Activated CD4-positive, alpha-beta T cell treated with anti-CD3 and anti-CD28 coated beads, Interleukin-2, amount 10 ng/mL, durations not matched to agents 24 days and 14 days (primary cell): ENCODE measurements around the gene TRIM17. TPM values are rescaled to one million over a fixed set of nuclear protein-coding genes. Genes with fewer than 3 reads are reported as not detected.

Source experiments
- DNase-seq: peaks from one replicate; pipeline ENCODE4 v3.0.0; 2022
- H3K27ac Mint-ChIP-seq: one replicate; pipeline ENCODE4 v1.8.0; 2022; ENCODE audit warnings: mild to moderate bottlenecking, mixed read lengths
- H3K27me3 Mint-ChIP-seq: one replicate; pipeline ENCODE4 v1.8.0; 2022; ENCODE audit warnings: mixed read lengths
- H3K36me3 Mint-ChIP-seq: one replicate; pipeline ENCODE4 v1.8.0; 2022; ENCODE audit warnings: low read depth, mild to moderate bottlenecking, mixed read lengths
- H3K4me1 Mint-ChIP-seq: one replicate; pipeline ENCODE4 v1.8.0; 2021; ENCODE audit warnings: mixed read lengths
- H3K4me3 Mint-ChIP-seq: one replicate; pipeline ENCODE4 v1.8.0; 2022; ENCODE audit warnings: mild to moderate bottlenecking, moderate library complexity, mixed read lengths
- H3K9me3 Mint-ChIP-seq: one replicate; pipeline ENCODE4 v1.8.0; 2021; ENCODE audit warnings: mixed read lengths
- intact Hi-C: fragments of 100-400 bp; cut with micrococcal nuclease; formaldehyde crosslinking; loops from one replicate; pipeline ENCODE4 v1.15.1; 2023
- total RNA-seq: library from RNA; stranded (reverse); gene quantifications from 2 replicates; pipeline ENCODE4 v1.2.3, GENCODE V29; 2022

The TRIM17 gene
- total RNA-seq, 1 donor from 2014 or later = 2.8 TPM

DNA sequence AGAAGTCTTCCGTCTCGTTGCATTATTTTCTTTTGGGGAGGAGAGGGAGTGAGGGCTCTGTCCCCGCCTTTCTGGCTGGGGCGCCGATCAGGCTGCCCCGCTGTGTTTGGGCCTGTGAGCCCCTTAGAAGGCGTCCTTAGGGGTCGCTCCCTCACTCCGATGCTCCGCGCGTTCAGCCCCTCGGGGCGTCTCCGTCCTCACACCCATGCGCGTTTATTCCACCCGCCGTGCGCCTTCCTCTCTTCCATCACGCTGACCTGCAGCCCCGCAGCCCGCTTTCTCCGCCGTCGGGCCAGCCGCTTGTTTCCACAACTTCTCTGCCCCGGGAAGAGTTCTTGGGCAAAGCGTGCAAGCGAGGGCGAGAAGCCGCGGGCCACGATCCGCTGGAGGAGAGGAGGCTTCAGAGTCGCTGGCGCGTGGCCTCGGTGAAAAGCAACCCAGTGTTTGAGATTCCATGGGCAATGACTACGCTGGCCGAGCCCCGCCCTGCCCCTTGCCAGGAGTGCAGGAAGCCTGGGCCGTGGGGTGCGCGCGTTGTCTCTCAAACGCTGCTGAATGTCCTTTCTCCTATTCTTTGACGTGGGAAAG is 37.7 kb downstream of the TRIM17 start:
- H3K27ac Mint-ChIP-seq = peak overlapping the region; percentile 12
- H3K27me3 Mint-ChIP-seq = peaks cover 36% of the 10 kb centered on the region
- DNase-seq = no peak
- H3K4me1 Mint-ChIP-seq = peaks cover 6% of the 10 kb centered on the region
- peak overlapping the region; percentile 91 for H3K4me3 Mint-ChIP-seq
- H3K9me3 Mint-ChIP-seq = no peaks in the 10 kb centered on the region
- H3K36me3 Mint-ChIP-seq = no peaks in the 10 kb centered on the region
- intact Hi-C loops = loop anchor here (2.0 to 5.0 kb wide), 4 partner anchors 78 to 167 kb away; a partner anchor contains a TSS

DNA sequence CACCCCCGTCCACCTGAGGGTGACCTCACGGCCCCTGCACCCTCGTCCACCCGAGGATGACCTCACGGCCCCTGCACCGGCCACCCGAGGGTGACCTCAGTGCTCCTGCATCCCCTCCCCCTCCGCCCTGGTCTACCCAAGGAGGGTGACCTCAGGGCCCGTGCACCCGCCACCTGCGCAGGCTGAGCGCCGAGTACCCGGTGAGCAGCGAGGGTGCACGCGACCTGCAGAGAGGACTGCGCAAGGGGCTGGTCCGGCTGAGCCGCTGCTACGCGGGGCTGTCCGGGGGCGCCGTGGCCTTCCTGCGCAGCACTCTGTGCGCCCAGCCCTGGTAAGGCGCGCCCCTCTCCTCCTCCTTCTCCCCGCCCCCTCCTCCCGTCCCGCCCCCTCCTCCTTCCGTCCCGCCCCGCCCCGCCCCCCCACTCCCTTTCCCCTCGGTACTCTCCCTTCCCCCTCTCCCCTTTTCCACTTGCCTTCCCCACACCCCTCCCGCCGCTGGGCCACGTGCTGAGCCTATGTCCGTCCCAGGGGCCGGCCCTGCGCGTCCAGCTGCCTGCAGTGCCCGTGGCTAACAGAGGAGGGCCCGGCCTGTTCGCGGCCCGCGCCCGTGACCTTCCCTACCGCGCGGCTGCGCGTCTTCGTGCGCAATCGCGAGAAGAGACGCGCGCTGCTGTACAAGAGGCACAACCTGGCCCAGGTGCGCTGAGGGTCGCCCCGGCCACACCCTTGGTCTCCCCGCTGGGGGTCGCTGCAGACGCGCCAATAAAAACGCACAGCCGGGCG is 38.4 kb downstream of the TRIM17 start:
- peak; percentile 89 for DNase-seq
- Mint-ChIP-seq H3K27me3 (peaks cover 34% of the 10 kb centered on the region), H3K9me3 (no peaks in the 10 kb centered on the region), H3K4me1 (peaks cover 6% of the 10 kb centered on the region), H3K36me3 (no peaks in the 10 kb centered on the region), H3K27ac (no peak overlapping the region), H3K4me3 (peak overlapping the region; percentile 91)
- intact Hi-C loops = loop anchor here (2.0 to 5.0 kb wide), 4 partner anchors 79 to 166 kb away; a partner anchor contains a TSS

DNA sequence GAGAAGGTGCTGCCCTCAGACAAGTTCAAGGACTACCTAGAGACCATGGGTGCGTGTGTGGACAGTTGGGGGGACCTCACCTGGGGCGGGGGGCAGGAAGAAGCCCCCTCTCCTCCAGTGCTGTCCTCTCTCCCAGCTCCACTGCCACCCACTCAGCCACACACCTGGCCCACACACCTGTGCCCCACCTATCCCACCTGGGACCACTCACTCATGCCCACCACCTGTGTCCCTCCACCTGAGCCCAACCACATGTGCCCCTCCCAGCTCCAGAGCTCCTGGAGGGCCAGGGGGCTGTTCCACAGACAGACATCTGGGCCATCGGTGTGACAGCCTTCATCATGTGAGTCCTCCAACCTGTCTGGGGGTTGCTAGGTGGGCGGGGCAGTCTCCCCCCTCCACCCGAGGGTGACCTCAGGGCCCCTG is 39.0 kb downstream of the TRIM17 start:
- DNase-seq = no peak
- H3K27ac Mint-ChIP-seq = no peak overlapping the region
- H3K4me3 Mint-ChIP-seq = peak overlapping the region; percentile 22
- H3K27me3 Mint-ChIP-seq = peaks cover 29% of the 10 kb centered on the region
- H3K36me3 Mint-ChIP-seq = no peaks in the 10 kb centered on the region
- peaks cover 6% of the 10 kb centered on the region for H3K4me1 Mint-ChIP-seq
- H3K9me3 Mint-ChIP-seq = no peaks in the 10 kb centered on the region
- intact Hi-C loops = loop anchor here (2.0 to 5.0 kb wide), 4 partner anchors 79 to 165 kb away; a partner anchor contains a TSS

DNA sequence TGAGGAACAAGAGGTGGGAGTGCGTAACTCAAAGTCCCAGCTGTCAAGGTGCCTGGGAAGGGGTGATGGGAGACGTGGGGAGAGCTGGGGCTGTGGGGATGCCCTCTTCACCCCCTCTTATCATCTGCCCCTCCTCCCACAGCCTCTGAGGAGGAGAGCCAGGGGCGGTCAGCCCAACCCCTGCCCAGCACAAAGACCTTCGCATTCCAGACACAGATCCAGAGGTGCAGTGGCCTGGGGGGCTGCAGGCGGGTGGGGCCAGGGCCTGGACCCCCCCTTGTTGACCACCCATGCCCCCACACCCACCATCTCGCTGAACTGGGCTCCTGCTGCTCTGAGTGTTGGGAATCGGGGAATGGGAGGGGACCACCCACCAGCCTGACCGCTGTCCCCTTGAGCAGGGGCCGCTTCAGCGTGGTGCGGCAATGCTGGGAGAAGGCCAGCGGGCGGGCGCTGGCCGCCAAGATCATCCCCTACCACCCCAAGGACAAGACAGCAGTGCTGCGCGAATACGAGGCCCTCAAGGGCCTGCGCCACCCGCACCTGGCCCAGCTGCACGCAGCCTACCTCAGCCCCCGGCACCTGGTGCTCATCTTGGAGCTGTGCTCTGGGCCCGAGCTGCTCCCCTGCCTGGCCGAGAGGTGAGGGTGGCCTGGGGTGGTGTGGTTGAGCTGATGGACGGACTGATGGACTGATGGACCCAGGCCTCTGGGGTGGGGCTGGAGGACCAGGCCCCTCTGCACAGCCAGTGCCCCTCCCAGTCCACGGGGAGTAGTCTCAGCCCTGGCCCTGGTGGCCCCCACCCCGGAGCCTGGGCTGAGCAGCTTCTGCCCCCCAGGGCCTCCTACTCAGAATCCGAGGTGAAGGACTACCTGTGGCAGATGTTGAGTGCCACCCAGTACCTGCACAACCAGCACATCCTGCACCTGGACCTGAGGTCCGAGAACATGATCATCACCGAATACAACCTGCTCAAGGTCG is 39.7 kb downstream of the TRIM17 start:
- intact Hi-C loops = loop anchor here (5.0 kb wide), 2 partner anchors 125 to 165 kb away; no protein-coding TSS in a partner anchor
- peaks cover 26% of the 10 kb centered on the region for H3K27me3 Mint-ChIP-seq
- no peaks in the 10 kb centered on the region for H3K9me3 Mint-ChIP-seq
- H3K36me3 Mint-ChIP-seq = no peaks in the 10 kb centered on the region
- no peak overlapping the region for H3K4me3 Mint-ChIP-seq
- peaks cover 6% of the 10 kb centered on the region for H3K4me1 Mint-ChIP-seq
- no peak for DNase-seq
- H3K27ac Mint-ChIP-seq = no peak overlapping the region

DNA sequence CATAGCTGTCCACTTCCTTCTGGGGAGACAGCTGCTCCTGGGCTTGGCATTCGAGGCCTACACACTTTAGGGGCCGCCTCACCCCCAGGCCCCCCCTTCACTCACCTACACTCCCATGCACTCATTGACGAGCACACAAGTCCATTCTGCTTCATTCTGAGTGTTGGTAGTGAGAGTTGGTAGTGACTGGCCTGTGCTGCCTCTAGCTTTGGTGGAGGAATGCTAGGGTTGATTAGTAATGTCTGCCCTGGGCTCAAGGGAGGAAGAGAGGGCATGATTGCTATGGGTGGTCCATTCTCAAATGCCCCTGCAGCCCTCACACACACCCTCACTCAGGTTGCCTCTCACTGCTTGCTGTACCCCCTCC is 40.4 kb downstream of the TRIM17 start:
- Mint-ChIP-seq H3K4me3 (no peak overlapping the region), H3K9me3 (no peaks in the 10 kb centered on the region), H3K4me1 (peaks cover 6% of the 10 kb centered on the region), H3K27me3 (peaks cover 22% of the 10 kb centered on the region), H3K27ac (no peak overlapping the region), H3K36me3 (no peaks in the 10 kb centered on the region)
- DNase-seq = no peak
- intact Hi-C loops = loop anchor here (5.0 kb wide), 2 partner anchors 126 to 164 kb away; no protein-coding TSS in a partner anchor

DNA sequence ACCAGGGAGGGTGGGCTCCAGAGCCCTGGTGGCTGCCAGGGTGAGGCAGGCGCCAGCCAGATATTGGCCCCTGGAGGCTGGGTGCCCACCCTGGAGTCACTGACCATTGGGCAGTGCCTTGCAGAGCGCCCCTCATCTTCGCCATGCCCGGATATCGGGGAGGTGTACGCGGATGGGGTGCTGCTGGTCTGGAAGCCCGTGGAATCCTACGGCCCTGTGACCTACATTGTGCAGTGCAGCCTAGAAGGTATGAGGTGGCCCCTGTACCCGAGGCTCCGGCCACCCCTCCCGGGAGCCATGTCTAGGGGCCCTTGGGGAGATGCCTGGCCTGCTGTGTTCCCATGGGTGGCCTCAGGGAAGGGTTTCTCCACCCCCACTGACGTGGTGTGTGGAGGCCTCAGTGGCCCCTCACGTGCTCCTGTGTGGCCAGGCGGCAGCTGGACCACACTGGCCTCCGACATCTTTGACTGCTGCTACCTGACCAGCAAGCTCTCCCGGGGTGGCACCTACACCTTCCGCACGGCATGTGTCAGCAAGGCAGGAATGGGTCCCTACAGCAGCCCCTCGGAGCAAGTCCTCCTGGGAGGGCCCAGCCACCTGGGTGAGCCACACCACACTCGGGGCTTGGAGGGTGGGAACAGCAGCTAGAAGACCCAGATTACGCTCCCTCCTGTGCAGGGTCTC is 40.9 kb downstream of the TRIM17 start:
- Mint-ChIP-seq H3K9me3 (no peaks in the 10 kb centered on the region), H3K4me1 (peaks cover 6% of the 10 kb centered on the region), H3K27ac (no peak overlapping the region), H3K4me3 (no peak overlapping the region), H3K36me3 (no peaks in the 10 kb centered on the region), H3K27me3 (peaks cover 17% of the 10 kb centered on the region)
- DNase-seq = no peak
- intact Hi-C loops = loop anchor here (5.0 kb wide), 2 partner anchors 127 to 163 kb away; no protein-coding TSS in a partner anchor

DNA sequence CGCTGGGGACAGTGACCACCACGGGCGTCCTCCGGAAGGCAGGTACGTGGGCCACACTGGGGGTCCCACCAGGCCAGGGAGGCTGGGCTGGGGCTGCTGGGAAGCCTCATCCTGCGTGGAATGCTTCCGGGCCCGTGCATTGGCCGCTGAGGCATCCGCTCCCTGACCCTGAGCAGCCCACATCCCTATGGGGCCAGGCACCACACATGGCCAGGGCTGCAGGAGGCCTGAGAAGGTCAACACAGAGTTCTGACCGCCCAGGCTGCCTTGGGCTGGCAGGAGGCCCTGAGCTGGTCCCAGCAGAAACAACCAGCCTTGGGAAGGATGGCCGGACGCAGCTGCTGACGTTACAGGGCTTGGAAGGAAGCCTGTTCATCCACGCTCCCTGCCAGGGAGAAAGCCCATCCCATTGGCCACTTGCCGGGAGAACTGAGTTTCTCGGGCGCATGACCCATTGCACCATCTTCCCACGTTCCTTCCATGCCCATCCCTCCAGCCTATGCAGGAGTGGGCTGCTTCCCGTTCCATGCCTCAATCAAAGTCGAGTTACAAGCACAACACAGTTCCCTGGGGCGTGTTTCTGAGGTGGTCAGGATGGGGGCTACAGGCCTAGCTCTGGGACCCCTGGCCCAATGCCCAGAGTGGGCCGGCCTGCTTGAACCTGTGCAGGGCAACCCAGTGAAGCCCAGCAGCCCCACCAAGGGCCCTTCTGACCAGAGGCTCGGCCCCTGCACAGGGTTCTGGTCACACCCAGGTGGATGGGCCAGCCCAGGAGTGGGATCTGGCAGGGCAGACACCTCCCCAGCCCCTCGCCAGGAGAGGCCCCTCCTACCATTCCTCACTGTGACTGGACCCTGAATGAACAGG is 41.7 kb downstream of the TRIM17 start:
- intact Hi-C loops = loop anchor here (5.0 kb wide), 2 partner anchors 127 to 163 kb away; no protein-coding TSS in a partner anchor
- Mint-ChIP-seq H3K4me3 (no peak overlapping the region), H3K36me3 (no peaks in the 10 kb centered on the region), H3K27me3 (peaks cover 12% of the 10 kb centered on the region), H3K27ac (no peak overlapping the region), H3K9me3 (no peaks in the 10 kb centered on the region), H3K4me1 (peaks cover 6% of the 10 kb centered on the region)
- no peak for DNase-seq

DNA sequence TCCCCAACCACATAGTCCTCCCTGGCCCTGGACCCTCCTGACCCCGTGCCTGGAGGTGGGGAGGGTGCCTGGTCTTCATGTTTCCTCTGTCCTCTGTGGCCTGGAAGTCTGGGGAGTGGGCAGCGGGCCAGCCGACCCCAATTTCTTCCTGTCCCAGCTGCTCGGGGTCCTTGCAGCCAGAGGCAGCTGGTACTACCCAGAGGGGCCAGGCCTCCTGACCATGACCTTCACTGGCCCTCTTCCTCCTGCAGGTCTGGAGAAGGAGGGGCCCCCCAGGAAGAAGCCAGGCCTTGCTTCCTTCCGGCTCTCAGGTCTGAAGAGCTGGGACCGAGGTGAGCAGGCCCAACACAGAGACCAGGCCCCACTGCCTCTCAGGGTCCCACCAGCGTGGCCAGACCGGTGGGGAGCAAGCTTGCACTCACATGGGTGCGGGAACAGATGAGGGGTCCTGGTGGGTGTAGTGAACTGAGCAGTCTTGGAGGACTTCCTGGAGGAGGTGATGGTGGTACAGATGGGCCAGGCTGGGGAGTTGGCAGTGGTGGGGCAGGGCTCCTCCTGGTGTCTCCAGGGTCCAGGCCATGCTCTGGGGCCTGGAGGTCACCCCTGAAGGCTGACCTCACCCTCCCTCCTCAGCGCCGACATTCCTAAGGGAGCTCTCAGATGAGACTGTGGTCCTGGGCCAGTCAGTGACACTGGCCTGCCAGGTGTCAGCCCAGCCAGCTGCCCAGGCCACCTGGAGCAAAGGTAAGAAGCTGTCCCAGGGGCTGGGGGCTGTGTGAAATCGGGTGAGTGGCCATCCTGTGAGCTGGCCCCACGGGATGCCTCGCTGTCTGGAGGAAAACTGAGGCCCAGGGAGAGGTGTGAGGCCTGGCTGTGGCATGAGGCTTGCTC is 42.7 kb downstream of the TRIM17 start:
- Mint-ChIP-seq H3K9me3 (no peaks in the 10 kb centered on the region), H3K27me3 (peaks cover 2% of the 10 kb centered on the region), H3K4me1 (peaks cover 2% of the 10 kb centered on the region), H3K4me3 (no peak overlapping the region), H3K36me3 (no peaks in the 10 kb centered on the region), H3K27ac (no peak overlapping the region)
- intact Hi-C loops = no loop called here
- DNase-seq = no peak

DNA sequence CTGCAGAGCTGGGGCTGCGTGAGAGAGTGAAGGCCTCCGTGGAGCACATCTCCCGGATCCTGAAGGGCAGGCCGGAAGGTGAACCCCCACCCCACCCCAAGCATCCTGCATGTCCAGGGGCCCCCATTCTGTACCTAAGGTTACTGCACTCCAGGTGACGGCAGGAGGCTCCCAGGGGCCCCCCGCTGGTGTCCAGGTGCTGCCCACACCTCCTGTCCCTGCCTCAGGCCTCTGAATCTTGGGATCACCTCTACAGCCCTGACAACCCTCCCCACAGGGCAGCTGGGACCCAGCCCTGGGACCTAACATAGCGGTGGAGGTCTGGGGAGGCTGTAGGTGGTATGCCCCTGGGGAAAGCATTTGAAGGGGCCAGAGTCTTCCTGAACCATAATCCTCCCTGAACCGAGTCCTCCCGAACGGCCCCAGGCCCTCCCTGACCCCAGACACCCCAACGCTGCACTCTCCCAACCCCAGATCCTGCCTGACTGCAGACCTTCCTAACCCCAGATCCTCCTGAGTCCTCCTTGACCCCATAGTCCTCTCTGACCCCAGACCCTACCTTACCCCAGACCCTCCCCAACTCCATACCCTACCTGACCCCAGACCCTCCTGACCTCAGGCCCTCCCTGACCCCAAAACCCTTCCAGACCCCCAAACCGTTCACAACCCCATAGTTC is 43.5 kb downstream of the TRIM17 start:
- DNase-seq = no peak
- Mint-ChIP-seq H3K27me3 (no peaks in the 10 kb centered on the region), H3K36me3 (no peaks in the 10 kb centered on the region), H3K4me1 (no peaks in the 10 kb centered on the region), H3K4me3 (no peak overlapping the region), H3K27ac (no peak overlapping the region), H3K9me3 (no peaks in the 10 kb centered on the region)
- intact Hi-C loops = no loop called here

DNA sequence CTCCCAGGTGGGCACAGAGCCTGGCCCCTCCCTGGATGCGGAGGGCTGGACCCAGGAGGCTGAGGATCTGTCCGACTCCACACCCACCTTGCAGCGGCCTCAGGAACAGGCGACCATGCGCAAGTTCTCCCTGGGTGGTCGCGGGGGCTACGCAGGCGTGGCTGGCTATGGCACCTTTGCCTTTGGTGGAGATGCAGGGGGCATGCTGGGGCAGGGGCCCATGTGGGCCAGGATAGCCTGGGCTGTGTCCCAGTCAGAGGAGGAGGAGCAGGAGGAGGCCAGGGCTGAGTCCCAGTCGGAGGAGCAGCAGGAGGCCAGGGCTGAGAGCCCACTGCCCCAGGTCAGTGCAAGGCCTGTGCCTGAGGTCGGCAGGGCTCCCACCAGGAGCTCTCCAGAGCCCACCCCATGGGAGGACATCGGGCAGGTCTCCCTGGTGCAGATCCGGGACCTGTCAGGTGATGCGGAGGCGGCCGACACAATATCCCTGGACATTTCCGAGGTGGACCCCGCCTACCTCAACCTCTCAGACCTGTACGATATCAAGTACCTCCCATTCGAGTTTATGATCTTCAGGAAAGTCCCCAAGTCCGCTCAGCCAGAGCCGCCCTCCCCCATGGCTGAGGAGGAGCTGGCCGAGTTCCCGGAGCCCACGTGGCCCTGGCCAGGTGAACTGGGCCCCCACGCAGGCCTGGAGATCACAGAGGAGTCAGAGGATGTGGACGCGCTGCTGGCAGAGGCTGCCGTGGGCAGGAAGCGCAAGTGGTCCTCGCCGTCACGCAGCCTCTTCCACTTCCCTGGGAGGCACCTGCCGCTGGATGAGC is 44.3 kb downstream of the TRIM17 start:
- Mint-ChIP-seq H3K4me1 (no peaks in the 10 kb centered on the region), H3K27ac (no peak overlapping the region), H3K27me3 (no peaks in the 10 kb centered on the region), H3K36me3 (no peaks in the 10 kb centered on the region), H3K9me3 (no peaks in the 10 kb centered on the region), H3K4me3 (no peak overlapping the region)
- intact Hi-C loops = no loop called here
- no peak for DNase-seq

DNA sequence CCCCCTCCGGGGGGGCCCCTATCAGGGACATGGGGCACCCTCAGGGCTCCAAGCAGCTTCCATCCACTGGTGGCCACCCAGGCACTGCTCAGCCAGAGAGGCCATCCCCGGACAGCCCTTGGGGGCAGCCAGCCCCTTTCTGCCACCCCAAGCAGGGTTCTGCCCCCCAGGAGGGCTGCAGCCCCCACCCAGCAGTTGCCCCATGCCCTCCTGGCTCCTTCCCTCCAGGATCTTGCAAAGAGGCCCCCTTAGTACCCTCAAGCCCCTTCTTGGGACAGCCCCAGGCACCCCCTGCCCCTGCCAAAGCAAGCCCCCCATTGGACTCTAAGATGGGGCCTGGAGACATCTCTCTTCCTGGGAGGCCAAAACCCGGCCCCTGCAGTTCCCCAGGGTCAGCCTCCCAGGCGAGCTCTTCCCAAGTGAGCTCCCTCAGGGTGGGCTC is 44.9 kb downstream of the TRIM17 start:
- intact Hi-C loops = no loop called here
- no peaks in the 10 kb centered on the region for H3K27me3 Mint-ChIP-seq

More for the DNA sequence above, 44.9 kb downstream of the TRIM17 start:
- no peaks in the 10 kb centered on the region for H3K36me3 Mint-ChIP-seq
- no peak overlapping the region for H3K4me3 Mint-ChIP-seq
- H3K9me3 Mint-ChIP-seq = no peaks in the 10 kb centered on the region
- no peak overlapping the region for H3K27ac Mint-ChIP-seq
- no peaks in the 10 kb centered on the region for H3K4me1 Mint-ChIP-seq
- no peak for DNase-seq
